Measurements from ENCODE around the gene DCP1A.
"Not testable (repeated sequence)": the region's sequence is repeated elsewhere in the genome, so short reads cannot be mapped to it uniquely, and the experiment has no call there.

- not testable (repeated sequence) for TF ChIP-seq CTCF (IDR thresholded peaks at IDR 0.05; ENCODE audit: poor library complexity); EZH2 (IDR thresholded peaks at IDR 0.05; ENCODE audit: borderline replicate concordance)
These were observed 94.4 kb downstream of the DCP1A start for GRCh38 chr3:53252947-53253322.
